Measurements from ENCODE around the gene TAAR6. TPM values are rescaled to one million over a fixed set of nuclear protein-coding genes. Genes with fewer than 3 reads are reported as not detected.

Gene TAAR6
- total and polyA plus RNA-seq, 10 of the 15 experiments (the other 5 are each of a cell fraction or from before 2014, with no cell fraction given), result not detected

DNA sequence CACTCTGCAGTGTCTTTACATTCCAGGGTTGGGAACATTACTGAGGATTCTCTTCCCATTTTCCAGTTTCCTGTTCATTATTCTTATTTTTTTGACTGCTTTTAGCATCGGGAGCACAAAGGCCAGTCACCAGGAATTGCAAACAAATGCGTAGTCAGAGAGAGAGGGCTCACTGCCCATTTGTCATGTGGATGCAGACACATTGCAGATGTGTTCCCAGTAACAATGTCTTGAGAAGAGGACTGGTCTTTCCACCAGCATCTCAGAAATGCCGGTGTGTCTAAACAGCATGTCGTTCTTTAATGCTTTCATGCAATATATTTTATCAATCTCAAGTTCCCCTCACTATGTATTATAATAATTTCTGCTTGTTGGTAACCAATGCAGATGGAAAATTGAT is 952 bp upstream of the TAAR6 start (continued):
- TF ChIP-seq, protein P1, sequence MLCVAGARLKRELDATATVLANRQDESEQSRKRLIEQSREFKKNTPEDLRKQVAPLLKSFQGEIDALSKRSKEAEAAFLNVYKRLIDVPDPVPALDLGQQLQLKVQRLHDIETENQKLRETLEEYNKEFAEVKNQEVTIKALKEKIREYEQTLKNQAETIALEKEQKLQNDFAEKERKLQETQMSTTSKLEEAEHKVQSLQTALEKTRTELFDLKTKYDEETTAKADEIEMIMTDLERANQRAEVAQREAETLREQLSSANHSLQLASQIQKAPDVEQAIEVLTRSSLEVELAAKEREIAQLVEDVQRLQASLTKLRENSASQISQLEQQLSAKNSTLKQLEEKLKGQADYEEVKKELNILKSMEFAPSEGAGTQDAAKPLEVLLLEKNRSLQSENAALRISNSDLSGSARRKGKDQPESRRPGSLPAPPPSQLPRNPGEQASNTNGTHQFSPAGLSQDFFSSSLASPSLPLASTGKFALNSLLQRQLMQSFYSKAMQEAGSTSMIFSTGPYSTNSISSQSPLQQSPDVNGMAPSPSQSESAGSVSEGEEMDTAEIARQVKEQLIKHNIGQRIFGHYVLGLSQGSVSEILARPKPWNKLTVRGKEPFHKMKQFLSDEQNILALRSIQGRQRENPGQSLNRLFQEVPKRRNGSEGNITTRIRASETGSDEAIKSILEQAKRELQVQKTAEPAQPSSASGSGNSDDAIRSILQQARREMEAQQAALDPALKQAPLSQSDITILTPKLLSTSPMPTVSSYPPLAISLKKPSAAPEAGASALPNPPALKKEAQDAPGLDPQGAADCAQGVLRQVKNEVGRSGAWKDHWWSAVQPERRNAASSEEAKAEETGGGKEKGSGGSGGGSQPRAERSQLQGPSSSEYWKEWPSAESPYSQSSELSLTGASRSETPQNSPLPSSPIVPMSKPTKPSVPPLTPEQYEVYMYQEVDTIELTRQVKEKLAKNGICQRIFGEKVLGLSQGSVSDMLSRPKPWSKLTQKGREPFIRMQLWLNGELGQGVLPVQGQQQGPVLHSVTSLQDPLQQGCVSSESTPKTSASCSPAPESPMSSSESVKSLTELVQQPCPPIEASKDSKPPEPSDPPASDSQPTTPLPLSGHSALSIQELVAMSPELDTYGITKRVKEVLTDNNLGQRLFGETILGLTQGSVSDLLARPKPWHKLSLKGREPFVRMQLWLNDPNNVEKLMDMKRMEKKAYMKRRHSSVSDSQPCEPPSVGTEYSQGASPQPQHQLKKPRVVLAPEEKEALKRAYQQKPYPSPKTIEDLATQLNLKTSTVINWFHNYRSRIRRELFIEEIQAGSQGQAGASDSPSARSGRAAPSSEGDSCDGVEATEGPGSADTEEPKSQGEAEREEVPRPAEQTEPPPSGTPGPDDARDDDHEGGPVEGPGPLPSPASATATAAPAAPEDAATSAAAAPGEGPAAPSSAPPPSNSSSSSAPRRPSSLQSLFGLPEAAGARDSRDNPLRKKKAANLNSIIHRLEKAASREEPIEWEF (IDR thresholded peaks at IDR 0.05; ENCODE audit: insufficient replicate concordance, low read depth, low read length), result no peak
- TF ChIP-seq, protein P2, sequence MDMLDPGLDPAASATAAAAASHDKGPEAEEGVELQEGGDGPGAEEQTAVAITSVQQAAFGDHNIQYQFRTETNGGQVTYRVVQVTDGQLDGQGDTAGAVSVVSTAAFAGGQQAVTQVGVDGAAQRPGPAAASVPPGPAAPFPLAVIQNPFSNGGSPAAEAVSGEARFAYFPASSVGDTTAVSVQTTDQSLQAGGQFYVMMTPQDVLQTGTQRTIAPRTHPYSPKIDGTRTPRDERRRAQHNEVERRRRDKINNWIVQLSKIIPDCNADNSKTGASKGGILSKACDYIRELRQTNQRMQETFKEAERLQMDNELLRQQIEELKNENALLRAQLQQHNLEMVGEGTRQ (IDR thresholded peaks at IDR 0.05; ENCODE audit: borderline replicate concordance, low read depth, low read length), result no peak
- no peak for TF ChIP-seq POLR2AphosphoS2 (IDR thresholded peaks at IDR 0.05; ENCODE audit: low read depth, low read length)
- no peak for TF ChIP-seq MTA3 (IDR thresholded peaks at IDR 0.05; ENCODE audit: borderline replicate concordance, low read length)
- TF ChIP-seq POLR2AphosphoS5 (IDR thresholded peaks at IDR 0.05; ENCODE audit: low read length), result no peak

DNA sequence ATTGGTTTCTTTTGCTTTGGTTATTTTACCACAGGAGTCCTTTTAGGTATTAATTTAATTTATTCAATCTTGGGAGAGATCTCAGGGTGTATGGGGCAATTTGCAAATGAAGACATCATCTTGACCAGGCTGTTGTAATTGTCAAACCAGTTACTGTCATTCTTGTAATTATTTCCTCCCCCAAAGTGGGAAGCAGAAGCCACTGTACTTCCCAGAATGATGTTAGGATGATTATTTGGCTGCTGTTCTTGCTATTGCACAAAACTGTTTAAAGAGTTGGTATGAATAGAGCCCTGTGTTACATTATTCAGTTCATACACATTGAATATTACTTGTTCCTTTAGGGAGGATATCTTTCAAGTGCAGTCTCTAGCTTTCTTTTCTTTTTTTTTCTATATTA is 1.7 kb downstream of the TAAR6 start:
- DNase-seq (ENCODE audit: low read depth, low spot score), result no peak
- Histone ChIP-seq H3K36me3 (ENCODE audit: control insufficient read depth in 2 of 2, insufficient read depth in 2 of 2, low read length in 1 of 2) (no peaks in the 10 kb centered on the region), H3K4me2 (ENCODE audit: control insufficient read depth, insufficient read depth) (no peak overlapping the region), H4K20me1 (ENCODE audit: control insufficient read depth, insufficient read depth) (no peaks in the 10 kb centered on the region), H3K9me3 (replicated peaks; ENCODE audit: control insufficient read depth, insufficient read depth, low read length) (no peaks in the 10 kb centered on the region), H2AFZ (ENCODE audit: control insufficient read depth, low read depth, low read length) (no peak overlapping the region), H3K79me2 (ENCODE audit: control insufficient read depth, insufficient read depth, low read length) (no peaks in the 10 kb centered on the region), H3K4me1 (ENCODE audit: control insufficient read depth, insufficient read depth, low read length) (no peaks in the 10 kb centered on the region), H3K9ac (ENCODE audit: control insufficient read depth, insufficient read depth, low read length) (no peak overlapping the region), H3K27me3 (replicated peaks in 1 of 2; ENCODE audit: control insufficient read depth in 2 of 2, insufficient read depth in 2 of 2, low read length in 1 of 2) (no peaks in the 10 kb centered on the region), H3K4me3 (no peak overlapping the region), H3K27ac (ENCODE audit: control insufficient read depth, insufficient read depth) (no peak overlapping the region)
- no TSS peak for BruUV-seq (replicated peaks)
- TF ChIP-seq SMC3 (IDR thresholded peaks at IDR 0.05; ENCODE audit: borderline replicate concordance, low read length) (no peak), FOS (IDR thresholded peaks at IDR 0.05; ENCODE audit: borderline replicate concordance, extremely low read depth, insufficient read length) (no peak), MXI1 (IDR thresholded peaks at IDR 0.05; ENCODE audit: low read depth, low read length) (no peak)
- ATAC-seq, result no peak
- in situ Hi-C loops (cut with MboI), result no loop called here
- intact Hi-C loops (cut with micrococcal nuclease; ENCODE audit: unreplicated experiment), result no loop called here
- ChIA-PET POLR2A (no interaction called here), RAD21 (ENCODE audit: unreplicated experiment) (no interaction called here), CTCF (no interaction called here), SMC1A (ENCODE audit: uncharacterized antibody, unreplicated experiment) (no interaction called here)
- FAIRE-seq, result no peak

Measured in GM12878 (cell line).